Measurements from ENCODE around the gene MAN1A1.

Gene MAN1A1

DNA sequence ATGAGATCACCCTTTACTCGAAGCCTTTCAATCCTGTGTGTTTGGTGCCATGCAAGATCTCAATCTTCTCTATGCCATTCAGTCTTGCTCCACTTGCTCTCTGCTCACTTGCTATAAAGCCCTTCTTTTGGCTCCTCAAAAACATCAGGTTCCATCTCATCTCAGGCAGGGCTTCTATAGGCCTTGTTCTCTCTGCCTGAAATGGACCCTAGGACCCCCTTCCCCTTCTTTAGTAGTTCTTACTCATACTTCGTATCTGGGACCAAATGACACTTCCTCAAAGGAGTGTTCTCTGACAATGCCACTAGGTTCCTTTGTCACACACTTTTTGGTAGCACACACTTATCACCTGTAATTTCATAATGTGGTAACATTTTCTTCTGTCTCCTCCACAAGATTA, 154.4 kb downstream of the MAN1A1 start:
- no peak for DNase-seq (ENCODE audit: low read depth)

GRCh38 chr6:119193707-119194106, 155.9 kb downstream of the MAN1A1 start:
- no peak for DNase-seq (ENCODE audit: low read depth)

DNA sequence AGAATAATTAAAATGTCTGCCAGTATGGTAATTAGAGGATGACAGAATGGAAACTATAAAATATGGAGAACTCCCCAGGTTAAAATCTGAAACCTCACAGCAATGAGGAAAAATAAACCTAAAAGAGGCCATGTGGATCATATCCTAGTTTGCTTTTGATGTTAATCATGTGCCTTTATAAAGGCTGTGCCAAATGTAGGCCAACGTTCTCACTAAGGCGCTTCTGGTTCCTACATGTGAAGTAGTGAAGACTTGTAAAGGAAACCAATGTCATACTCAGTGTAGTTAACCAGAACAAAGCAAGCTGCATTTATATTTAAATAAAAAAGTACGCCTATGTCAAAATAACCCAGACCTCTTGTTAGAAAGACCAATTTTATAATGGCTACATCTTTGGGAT, 157.4 kb downstream of the MAN1A1 start:
- no peak for DNase-seq (ENCODE audit: low read depth)

- no peak for DNase-seq (ENCODE audit: low read depth)
Observed at GRCh38 chr6:119190176-119190575, 159.4 kb downstream of the MAN1A1 start.

DNA sequence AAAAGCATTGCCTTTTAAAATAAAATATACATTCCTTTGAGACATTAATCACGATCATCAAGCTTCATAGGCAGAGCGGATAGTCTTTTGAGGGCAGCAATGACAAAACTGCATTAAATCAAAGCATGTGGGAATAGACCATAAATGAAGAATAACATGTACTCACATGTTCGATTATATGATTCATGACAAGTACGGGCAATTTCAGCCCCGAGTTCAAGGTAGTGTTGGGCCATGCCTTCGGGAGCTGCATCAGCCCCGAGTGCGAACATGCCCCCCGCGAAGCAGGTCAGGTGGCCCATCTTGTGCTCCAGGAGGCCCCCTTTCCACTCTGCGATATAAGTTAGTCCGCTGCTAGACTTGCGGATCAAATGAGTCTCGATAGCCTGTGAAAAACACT, 160.1 kb downstream of the MAN1A1 start:
- DNase-seq (ENCODE audit: low read depth) = no peak

DNA sequence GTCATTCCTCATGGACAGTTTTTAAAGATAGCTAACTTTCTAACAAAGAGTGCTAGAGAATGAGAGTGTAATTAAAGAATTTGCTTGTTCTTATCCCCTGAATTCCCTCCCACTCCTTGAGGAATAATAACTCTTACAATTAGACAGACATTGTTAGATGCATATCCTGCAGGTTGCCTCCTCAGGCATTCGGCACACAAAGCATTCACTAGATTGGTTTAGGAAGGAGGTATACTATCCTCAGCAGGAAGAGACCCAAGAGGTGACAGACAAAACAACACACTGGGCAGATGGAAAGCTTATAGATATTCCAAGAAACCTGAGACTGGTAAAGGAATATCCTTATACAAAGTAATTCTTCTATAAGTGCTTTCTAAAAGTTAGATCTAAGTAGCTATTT, 162.0 kb downstream of the MAN1A1 start:
- no peak for DNase-seq (ENCODE audit: low read depth)

- no peak for DNase-seq (ENCODE audit: low read depth)
Observed at GRCh38 chr6:119186490-119186889, 163.1 kb downstream of the MAN1A1 start.

GRCh38 chr6:119184008-119184648, 165.4 kb downstream of the MAN1A1 start:
- DNase-seq (ENCODE audit: low read depth) = no peak

DNA sequence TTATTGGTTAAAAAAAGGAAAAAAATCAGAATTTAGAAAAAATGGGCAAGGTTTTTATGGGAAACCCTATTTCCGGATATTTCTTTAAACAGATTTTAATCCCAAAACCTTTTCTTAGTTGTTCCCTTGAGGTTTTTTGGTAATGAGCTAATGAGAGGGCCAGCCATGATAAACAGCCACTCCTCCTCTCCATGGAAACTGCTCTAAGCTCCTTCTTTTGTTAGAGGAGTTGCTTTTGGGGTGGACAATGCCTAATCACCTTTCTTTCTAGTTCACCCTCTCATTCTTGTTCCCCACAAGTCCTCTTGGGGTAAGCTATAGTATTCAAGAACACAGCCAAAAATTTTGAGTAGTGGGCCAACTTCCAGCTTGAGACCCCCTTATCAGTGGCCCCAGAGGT, 166.1 kb downstream of the MAN1A1 start:
- DNase-seq (ENCODE audit: low read depth) = no peak

GRCh38 chr6:119182875-119183274, 166.7 kb downstream of the MAN1A1 start:
- DNase-seq (ENCODE audit: low read depth) = no peak

GRCh38 chr6:119182216-119182803, 167.3 kb downstream of the MAN1A1 start:
- no peak for DNase-seq (ENCODE audit: low read depth)

GRCh38 chr6:119181046-119181445, 168.5 kb downstream of the MAN1A1 start:
- no peak for DNase-seq (ENCODE audit: low read depth)

DNA sequence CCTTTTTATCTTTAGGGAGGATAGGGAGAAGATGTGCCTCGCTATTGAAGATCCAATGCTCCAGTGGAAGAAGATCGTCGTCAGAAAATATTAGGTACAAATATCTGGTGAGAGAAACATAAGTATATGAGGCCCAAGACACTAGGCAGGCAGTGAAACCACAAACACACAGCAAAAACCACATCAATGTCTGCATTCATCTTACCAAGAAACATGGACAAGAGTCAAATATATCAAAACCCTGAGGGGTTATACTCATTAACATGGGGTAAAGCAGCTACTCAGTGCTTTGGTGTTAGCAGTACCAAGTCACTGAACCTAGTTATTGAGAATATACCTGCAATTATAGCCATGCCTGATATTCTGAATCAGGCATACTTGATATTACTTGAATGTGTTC, 169.7 kb downstream of the MAN1A1 start:
- no peak for DNase-seq (ENCODE audit: low read depth)

GRCh38 chr6:119179062-119179461, 170.5 kb downstream of the MAN1A1 start:
- no peak for DNase-seq (ENCODE audit: low read depth)

- no peak for DNase-seq (ENCODE audit: low read depth)
Observed at GRCh38 chr6:119176445-119176844, 173.1 kb downstream of the MAN1A1 start.

GRCh38 chr6:119174879-119175817, 174.4 kb downstream of the MAN1A1 start:
- peak; percentile 33 for DNase-seq (ENCODE audit: low read depth)

GRCh38 chr6:119174085-119174445, 175.5 kb downstream of the MAN1A1 start:
- no peak for DNase-seq (ENCODE audit: low read depth)

GRCh38 chr6:119173249-119174084, 176.1 kb downstream of the MAN1A1 start:
- no peak for DNase-seq (ENCODE audit: low read depth)

- DNase-seq (ENCODE audit: low read depth) = no peak
Observed at GRCh38 chr6:119172824-119173223, 176.7 kb downstream of the MAN1A1 start.

GRCh38 chr6:119171864-119172588, 177.5 kb downstream of the MAN1A1 start:
- DNase-seq (ENCODE audit: low read depth) = no peak

DNA sequence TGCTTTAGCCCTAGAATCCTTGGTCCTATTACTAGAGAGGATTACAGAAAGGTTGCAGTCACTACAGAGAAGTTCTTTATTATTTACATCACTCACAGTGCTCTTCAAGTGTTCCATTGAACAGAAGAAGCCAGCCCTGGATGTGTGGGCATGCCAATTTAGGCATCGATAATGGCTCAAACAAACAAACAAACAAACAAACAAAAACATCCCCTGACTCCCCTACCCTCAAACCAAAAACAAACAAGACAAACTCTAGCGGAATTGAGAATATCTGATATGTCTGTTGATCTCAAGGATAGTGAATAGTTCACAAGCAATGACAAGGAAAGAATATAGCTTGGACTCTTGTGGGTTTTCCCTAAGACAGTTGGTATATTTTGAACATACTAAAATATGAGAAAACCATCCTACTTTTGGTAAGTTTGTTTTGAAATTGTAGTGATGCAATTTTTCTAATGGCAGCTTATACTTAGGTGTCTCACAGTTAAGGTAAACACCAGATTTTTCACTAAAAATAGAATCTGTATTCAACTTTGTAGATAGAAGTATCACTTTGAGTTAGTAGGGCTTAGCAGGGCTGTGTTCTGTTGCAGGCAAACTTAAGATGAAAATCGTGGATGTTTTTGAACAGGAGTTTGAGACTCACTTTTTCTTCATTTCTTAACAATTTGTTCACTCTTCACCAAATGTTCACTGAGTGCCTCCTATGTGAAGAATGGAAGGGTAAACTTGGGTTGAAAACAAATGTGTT, 178.3 kb downstream of the MAN1A1 start:
- DNase-seq (ENCODE audit: low read depth) = no peak
